HG03025 (cell line): ENCODE measurements around the gene SLC2A3.
A peak's percentile ranks its signal among the peaks of the same experiment; 100 is the strongest.
"Not testable (repeated sequence)": the region's sequence is repeated elsewhere in the genome, so short reads cannot be mapped to it uniquely, and the experiment has no call there.

Experiments
- ATAC-seq: cut with Tn5 transposase; IDR thresholded peaks from one replicate; pipeline ENCODE4 v1.9.1; 2021; ENCODE audit warnings: mild to moderate bottlenecking, moderate library complexity; ENCODE audit not compliant: unreplicated experiment, low FRiP score

SLC2A3 gene

DNA sequence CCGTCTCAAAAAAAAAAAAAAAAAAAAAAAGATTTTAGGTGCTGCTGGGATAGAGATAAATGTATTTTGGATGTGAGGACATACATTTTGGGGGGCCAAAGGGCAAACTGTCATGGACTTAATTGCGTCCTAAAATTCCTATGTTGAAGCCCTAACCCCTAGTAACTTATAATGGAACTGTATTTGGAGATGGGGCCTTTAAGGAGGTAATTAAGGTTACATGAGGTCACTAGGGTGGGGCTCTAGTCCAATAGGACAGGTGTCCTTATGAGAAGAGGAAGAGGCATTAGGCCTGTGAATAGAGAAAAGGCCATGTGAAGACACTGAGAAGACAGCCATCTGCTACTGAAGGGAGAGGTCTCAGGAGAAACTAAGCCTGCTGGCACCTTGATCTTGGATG, 17.9 kb upstream of the SLC2A3 start:
- not testable (repeated sequence) for ATAC-seq

DNA sequence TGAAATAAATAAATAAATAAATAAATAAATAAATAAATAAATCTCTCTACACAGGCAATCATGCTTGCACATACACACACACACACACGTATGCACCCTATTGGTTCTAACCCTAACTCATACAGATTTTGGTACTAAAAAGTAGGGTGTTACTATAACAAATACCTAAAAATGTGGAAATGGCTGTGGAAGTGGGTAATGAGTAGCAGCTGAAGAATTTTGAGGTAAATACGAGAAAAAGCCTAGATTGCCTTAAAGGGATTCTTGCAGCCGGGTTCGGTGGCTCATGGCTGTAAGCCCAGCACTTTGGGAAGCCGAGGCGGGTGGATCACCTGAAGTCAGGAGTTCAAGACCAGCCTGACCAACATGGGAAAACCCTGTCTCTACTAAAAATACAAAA, 15.7 kb upstream of the SLC2A3 start:
- no peak for ATAC-seq

GRCh38 chr12:7950230-7950943, 14.4 kb upstream of the SLC2A3 start:
- ATAC-seq = not testable (repeated sequence)

DNA sequence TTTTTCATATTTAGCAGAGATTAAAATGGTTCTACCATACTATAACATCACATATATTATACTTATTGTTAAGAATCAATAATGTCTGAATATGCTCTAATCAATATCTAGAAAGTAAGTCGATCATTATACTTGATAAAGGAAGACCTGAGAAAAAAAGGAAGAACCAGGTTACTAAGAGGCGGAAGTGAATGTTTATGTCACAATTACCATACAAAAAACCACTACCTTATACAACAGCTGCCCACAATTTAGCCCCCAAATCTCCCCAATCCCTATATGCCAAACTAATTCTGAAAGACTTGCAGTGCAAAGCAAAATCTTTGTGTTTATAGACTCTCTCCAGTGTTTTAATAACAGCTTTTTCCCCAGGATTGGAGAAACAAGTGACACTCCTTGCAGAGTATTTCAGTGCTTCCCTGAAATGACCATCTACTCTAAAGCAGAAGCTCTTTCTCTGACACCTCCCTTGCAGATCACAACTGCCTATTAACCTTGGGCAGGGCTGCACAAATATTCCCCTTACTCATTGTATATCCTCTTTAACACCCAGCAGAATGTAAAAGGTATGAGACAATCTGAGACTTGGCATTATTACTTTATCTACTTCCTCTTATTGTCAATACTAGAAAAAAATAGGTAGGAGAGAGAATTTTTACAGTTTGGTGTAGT, 12.7 kb upstream of the SLC2A3 start:
- ATAC-seq = no peak

DNA sequence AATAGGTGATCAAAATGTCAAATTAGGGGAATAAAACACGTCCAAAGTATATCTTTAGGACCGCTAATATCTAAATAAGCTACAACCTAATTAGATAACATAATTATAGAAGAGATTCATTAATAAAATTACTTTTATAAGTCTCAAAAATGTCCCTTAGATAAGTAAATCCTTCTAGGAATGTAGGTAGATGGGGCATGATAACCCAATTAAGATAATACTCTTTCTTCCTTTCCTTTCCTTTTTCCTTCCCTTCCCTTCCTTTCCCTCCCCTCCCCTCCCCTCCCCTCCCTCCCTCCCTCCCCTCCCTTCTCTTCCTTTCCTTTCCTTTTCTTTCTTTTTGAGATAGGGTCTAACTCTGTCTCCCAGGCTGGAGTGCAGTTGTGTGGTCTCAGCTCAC, 11.0 kb upstream of the SLC2A3 start:
- no peak for ATAC-seq

DNA sequence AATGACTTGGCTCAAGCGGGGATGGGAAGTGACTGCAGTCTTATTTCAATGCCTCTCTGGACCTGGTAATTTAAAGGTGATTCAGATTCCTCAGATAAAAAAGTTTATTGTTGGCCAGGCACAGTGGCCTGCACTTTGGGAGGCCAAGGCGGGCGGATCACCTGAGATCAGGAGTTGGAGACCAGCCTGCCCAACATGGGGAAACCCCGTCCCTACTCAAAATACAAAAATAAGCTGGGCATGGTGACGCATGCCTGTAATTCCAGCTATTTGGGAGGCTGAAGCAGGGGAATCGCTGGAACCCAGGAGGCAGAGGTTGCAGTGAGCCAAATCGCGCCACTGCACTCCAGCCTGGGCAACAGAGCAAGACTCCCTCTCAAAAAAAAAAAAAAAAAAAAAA, 8.8 kb upstream of the SLC2A3 start:
- ATAC-seq = not testable (repeated sequence)

GRCh38 chr12:7940906-7941305, 4.9 kb upstream of the SLC2A3 start:
- no peak for ATAC-seq

- ATAC-seq = no peak
These were observed 2.0 kb upstream of the SLC2A3 start for GRCh38 chr12:7937833-7938506.

DNA sequence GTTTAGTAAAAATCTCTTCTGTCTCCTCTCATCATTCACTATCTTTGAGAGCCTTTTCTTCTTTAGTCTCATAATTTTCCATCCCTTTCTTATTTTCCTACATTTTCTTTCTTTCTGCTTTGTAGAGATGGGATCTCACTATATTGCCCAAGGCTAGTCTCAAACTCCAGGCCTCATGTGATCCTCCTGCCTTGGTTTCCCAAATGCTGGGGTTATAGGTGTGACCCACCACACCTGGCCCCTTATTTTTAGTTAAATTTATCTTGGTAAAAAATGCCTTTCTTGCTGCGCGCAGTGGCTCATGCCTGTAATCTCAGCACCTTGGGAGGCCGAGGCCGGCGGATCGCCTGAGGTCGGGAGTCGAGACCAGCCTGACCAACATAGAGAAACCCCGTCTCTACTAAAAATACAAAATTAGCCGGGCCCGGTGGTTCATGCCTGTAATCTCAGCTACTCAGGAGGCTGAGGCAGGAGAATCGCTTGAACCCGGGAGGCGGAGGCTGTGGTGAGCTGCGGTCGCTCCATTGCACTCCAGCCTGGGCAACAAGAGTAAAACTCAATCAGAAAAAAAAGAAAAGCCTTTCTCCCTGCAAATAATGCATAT, 996 bp downstream of the SLC2A3 start:
- no peak for ATAC-seq

- no peak for ATAC-seq
These were observed 1.7 kb downstream of the SLC2A3 start for GRCh38 chr12:7934091-7934888.

DNA sequence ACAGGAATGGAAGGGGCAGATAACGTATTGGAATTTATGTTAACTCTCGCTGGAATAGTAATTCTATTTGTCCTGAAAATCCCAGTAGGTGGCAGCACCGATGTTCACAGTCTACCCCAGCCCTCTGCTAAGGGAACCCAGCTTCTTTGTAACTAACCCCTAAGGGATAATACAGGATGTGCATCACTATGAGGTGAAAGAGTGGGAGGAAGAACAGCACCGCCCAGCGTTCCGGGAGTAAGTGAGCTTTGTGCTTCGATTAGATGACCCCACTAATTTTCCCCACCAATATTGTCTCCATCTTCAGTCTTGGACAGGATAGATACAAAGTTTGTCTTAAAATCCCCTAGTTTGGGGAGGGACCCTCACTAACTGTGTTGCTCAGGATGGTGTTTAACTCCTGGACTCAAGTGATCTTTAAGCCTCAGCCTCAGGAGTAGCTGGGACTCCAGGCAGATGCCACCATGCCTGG, 2.7 kb downstream of the SLC2A3 start:
- ATAC-seq = peak; percentile 87

- not testable (repeated sequence) for ATAC-seq
These were observed 3.3 kb downstream of the SLC2A3 start for GRCh38 chr12:7932599-7933240.

- ATAC-seq = no peak
These were observed 6.7 kb downstream of the SLC2A3 start for GRCh38 chr12:7929083-7929792.

DNA sequence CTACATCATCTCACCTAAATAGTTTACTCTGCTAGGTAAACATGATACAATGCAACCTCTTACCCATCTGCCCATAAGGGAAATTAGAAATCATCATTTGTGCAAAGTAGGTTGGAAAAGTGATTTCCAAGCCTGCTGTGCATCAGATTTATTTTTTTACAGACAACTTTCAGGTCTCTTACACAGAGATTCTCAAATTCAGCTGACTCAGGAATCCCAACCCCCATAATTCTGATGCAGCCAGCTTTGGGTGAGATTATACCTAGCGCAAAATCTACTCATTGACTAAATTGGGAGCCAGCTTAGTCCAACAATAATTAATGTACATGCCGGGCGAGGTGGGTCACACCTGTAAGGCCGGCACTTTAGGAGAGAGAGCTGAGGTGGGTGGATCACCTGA, 8.5 kb downstream of the SLC2A3 start:
- no peak for ATAC-seq

DNA sequence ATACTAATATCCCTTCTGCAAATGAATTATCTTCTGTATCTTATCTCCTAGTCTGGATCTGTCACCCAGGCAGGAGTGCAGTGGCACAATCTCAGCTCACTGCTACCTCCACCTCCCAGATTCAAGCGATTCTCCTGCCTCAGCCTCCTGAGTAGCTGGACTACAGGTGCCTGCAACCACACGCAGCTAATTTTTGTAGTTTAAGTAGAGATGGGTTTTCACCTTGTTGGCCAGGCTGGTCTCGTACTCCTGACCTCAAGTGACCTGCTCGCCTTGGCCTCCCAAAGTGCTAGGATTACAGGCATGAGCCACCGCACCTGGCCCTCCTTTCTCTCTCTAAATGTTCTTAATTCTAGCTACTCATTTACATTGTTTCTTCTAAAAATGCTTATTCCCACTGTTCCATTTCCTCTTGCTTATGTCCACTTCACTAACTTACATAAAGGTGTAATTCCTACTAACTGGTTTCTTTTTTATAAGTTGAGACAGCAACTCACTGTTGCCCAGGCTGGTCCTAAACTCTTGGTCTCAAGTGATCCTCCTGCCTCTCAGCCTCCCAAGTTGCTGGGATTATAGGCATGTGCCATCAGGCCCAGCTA, 9.8 kb downstream of the SLC2A3 start:
- not testable (repeated sequence) for ATAC-seq

GRCh38 chr12:7923241-7924236, 12.4 kb downstream of the SLC2A3 start:
- ATAC-seq = no peak

DNA sequence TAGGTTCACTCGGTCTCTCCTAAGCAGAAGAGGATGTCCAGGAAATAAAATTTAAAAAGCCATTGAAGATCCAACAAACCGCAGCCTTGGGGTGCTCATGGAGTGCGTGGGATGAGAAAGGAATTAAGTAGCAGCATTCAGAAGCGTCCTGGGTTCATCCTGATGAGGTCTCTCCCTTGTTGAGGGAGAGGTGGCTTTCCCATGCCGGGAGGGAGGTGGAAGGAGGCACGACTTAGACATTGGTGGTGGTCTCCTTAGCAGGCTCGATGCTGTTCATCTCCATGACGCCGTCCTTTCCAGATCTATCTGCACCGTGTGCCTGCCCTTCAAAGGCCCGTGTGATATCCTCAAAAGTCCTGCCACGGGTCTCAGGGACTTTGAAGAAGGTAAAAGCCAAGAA, 14.8 kb downstream of the SLC2A3 start:
- ATAC-seq = not testable (repeated sequence)

GRCh38 chr12:7918268-7918590, 17.8 kb downstream of the SLC2A3 start:
- not testable (repeated sequence) for ATAC-seq
